LNCaP clone FGC (cell line): ENCODE data around the gene TRIM28.

Experiments
- DNase-seq: peaks from one replicate; pipeline ENCODE4 v3.0.0-alpha.2; 2011; ENCODE audit warnings: low read depth
- H3K4me3 ChIP-seq: 2 replicates; pipeline ENCODE4 v1.5.1; 2011; ENCODE audit warnings: mild to moderate bottlenecking, low read depth, low read length, control low read depth
- TF ChIP-seq, protein P1 (sequence below): IDR thresholded peaks from 2 replicates; pipeline ENCODE4 v1.5.1; 2012; ENCODE audit warnings: mild to moderate bottlenecking; ENCODE audit not compliant: control insufficient read depth, insufficient read depth; ENCODE audit errors: extremely low read depth

TRIM28 gene

GRCh38 chr19:58579473-58580142 is 35.7 kb downstream of the TRIM28 start:
- TF ChIP-seq, protein P1, sequence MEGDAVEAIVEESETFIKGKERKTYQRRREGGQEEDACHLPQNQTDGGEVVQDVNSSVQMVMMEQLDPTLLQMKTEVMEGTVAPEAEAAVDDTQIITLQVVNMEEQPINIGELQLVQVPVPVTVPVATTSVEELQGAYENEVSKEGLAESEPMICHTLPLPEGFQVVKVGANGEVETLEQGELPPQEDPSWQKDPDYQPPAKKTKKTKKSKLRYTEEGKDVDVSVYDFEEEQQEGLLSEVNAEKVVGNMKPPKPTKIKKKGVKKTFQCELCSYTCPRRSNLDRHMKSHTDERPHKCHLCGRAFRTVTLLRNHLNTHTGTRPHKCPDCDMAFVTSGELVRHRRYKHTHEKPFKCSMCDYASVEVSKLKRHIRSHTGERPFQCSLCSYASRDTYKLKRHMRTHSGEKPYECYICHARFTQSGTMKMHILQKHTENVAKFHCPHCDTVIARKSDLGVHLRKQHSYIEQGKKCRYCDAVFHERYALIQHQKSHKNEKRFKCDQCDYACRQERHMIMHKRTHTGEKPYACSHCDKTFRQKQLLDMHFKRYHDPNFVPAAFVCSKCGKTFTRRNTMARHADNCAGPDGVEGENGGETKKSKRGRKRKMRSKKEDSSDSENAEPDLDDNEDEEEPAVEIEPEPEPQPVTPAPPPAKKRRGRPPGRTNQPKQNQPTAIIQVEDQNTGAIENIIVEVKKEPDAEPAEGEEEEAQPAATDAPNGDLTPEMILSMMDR, result no peak
- H3K4me3 ChIP-seq, result no peak overlapping the region
- DNase-seq, result no peak

DNA sequence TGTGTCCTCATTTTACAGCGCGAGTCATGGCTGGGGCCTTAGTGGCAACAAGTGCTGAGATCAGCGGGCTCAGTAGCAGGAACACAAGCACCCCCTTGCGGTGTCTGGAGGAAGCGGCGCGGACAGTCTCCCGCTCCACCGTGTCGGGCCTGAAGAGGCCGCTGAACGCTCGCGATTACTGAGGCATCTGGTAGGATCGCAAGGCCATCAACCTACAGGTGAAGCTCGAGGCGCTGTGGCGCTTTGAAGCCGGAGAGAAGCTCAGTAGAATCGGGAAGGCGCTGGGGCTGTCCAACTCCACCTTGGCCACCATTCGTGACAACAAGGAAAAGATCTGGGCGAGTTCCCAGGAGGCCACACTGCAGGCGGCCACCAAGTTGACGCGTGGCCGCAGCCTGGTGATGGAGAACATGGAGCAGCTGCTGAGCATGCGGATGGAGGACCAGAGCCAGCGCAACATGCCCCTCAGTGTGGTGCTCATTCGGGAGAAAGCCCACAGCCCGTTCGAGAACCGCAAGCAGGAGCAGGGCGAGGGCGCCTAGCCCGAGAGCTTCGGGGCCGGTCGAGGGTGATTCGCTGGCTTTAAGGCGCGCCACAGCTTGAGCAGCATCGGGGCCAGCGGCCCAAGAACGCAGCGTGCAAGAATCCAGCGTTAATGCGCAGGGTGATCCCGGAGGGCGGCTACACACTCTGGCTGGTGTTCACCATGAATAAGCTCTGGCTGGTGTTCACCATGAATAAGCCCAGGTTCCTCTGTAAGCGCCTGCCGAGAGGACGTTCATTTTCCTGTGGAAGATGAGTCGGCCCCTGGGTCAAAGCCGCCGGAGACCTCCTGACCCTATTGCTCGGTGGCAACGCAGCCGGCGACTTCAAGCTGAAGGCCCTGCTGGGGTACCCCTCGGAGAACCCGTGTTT is 37.6 kb downstream of the TRIM28 start:
- no peak for DNase-seq
- no peak overlapping the region for H3K4me3 ChIP-seq
- TF ChIP-seq, protein P1, result peak; percentile 39

DNA sequence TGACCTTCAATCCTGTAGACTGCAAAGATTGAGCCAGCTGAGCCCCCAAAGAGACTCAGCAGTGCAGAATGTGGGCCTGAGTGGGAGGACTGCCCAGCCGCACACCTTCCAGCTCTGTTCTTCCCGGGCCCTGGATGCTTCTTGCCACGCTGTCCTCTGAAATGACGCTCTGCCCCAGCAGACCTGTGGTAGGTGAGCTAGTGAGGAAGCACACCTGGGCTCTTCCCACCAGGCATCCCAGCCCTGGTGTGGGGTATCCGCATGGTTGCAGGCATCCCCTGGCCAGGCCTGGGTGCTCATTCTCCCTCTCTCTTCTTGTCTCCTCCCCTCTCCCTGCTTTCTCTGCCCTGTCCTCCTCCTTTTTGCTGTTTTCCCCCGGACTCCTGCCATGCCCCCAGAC is 39.1 kb downstream of the TRIM28 start:
- DNase-seq, result no peak
- no peak overlapping the region for H3K4me3 ChIP-seq
- TF ChIP-seq, protein P1, result no peak

GRCh38 chr19:58584498-58585441 is 40.9 kb downstream of the TRIM28 start:
- DNase-seq, result no peak
- TF ChIP-seq, protein P1, result no peak
- H3K4me3 ChIP-seq, result no peak overlapping the region

DNA sequence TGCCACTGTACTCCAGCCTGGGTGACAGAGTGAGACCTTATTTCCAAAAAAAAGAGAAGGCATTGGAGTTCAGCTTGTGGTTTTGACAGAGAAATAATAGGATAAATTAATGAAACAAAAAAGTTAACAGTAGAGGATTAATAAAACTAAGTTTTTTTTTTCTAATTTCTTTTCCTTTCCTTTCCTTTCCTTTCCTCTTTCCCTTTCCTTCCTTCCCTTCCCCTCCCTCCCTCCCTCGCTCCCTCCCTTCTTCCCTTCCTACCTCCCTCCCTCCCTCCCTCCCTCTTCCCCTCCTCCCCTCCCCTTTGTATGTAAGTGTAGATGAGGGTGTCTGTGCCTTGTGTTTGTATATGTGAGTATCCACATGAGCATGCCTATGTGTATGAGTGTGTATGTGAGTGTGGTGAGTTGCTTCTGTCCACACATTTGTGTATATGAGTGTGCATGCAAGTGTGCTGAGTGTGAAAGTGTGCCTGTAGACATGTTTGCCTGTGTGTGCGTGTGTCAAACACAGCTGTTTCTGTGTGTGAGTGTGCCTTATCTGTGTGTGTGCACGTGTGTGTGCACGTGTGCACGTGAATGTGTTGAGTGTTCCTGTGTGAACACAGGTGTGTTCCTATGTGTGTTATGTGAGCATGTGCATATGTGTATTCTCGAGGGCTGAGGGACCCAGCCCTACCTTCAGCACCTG is 41.7 kb downstream of the TRIM28 start:
- no peak for DNase-seq
- TF ChIP-seq, protein P1, result no peak
- H3K4me3 ChIP-seq, result no peak overlapping the region
